PC-3 (cell line): ENCODE results near the gene HIF1AN. TPM values are rescaled to one million over a fixed set of nuclear protein-coding genes. Genes with fewer than 3 reads are reported as not detected.

Experiments used
- ATAC-seq: fragments of 200-7000 bp; cut with Tn5 transposase; 2 replicates; pipeline ENCODE4 v1.9.1; 2020; ENCODE audit warnings: mild to moderate bottlenecking, moderate library complexity
- BruUV-seq: library from RNA; stranded (reverse); fragments of 400-500 nt; replicated peaks from 2 replicates; lab custom pipeline; 2021; lab: Mats Ljungman, UMichigan
- CTCF ChIA-PET: fragments of 300-600 bp; sonication (Branson Sonifier 250); formaldehyde crosslinking; loops from one replicate; lab custom pipeline; 2022; ENCODE audit warnings: antibody characterized with exemption; lab: Charles Lee
- POLR2A ChIA-PET: fragments of 300-600 bp; sonication (Branson Sonifier 250); formaldehyde crosslinking; loops from one replicate; lab custom pipeline; 2022; ENCODE audit warnings: antibody characterized with exemption; ENCODE audit not compliant: unreplicated experiment; lab: Charles Lee
- DNase-seq: peaks from one replicate; pipeline ENCODE4 v3.0.0-alpha.2; 2015
- H2AFZ ChIP-seq: fragments of 300-600 bp; sonication (generic); 2 replicates; pipeline ENCODE4 v1.6.0; 2016; ENCODE audit warnings: antibody characterized with exemption, low read length
- H3F3A ChIP-seq: fragments of 300-600 bp; sonication (generic); one replicate; pipeline ENCODE4 v1.6.0; 2017; ENCODE audit warnings: antibody characterized with exemption, low read length, control low read depth, mild to moderate bottlenecking; ENCODE audit not compliant: unreplicated experiment
- H3K27ac ChIP-seq: fragments of 300-600 bp; sonication (generic); 2 replicates; pipeline ENCODE4 v1.5.1; 2016; ENCODE audit warnings: mild to moderate bottlenecking, low read length
- H3K27me3 ChIP-seq: fragments of 300-600 bp; sonication (generic); 2 replicates; pipeline ENCODE4 v1.6.1; 2016; ENCODE audit warnings: low read length, mixed read lengths
- H3K36me3 ChIP-seq: fragments of 300-600 bp; sonication (generic); 2 replicates; pipeline ENCODE4 v1.6.1; 2016; ENCODE audit warnings: low read depth, mixed run types, low read length, mixed read lengths
- H3K4me1 ChIP-seq: fragments of 300-600 bp; sonication (generic); 2 replicates; pipeline ENCODE4 v1.5.1; 2016; ENCODE audit warnings: low read length; ENCODE audit not compliant: insufficient read depth
- H3K4me2 ChIP-seq: fragments of 300-600 bp; sonication (generic); 2 replicates; pipeline ENCODE4 v1.6.0; 2016; ENCODE audit warnings: low read length
- H3K4me3 ChIP-seq: fragments of 300-600 bp; sonication (generic); 2 replicates; pipeline ENCODE4 v1.5.1; 2016; ENCODE audit warnings: mild to moderate bottlenecking, low read length, mixed read lengths
- H3K79me2 ChIP-seq: fragments of 300-600 bp; sonication (generic); 2 replicates; pipeline ENCODE4 v1.6.1; 2017; ENCODE audit warnings: low read length, mixed read lengths
- H3K9ac ChIP-seq: fragments of 300-600 bp; sonication (generic); 2 replicates; pipeline ENCODE4 v1.6.0; 2016; ENCODE audit warnings: mild to moderate bottlenecking, low read length
- H3K9me2 ChIP-seq: fragments of 300-600 bp; sonication (generic); replicated peaks from 2 replicates; pipeline ENCODE4 v1.6.1; 2016; ENCODE audit warnings: mixed run types, low read length, mixed read lengths
- H3K9me3 ChIP-seq: fragments of 300-600 bp; sonication (generic); 2 replicates; pipeline ENCODE4 v1.6.1; 2016; ENCODE audit warnings: low read length, mixed read lengths
- H4K20me1 ChIP-seq: fragments of 300-600 bp; sonication (generic); 2 replicates; pipeline ENCODE4 v1.6.1; 2016; ENCODE audit warnings: low read length, mixed read lengths
- CTCF ChIP-seq: fragments of 300-600 bp; sonication (generic); conservative IDR thresholded peaks from 2 replicates; pipeline ENCODE4 v1.5.1; 2017; ENCODE audit warnings: antibody characterized with exemption, low read depth, mild to moderate bottlenecking, low read length
- EZH2 ChIP-seq: fragments of 300-600 bp; sonication (generic); IDR thresholded peaks from one replicate; pipeline ENCODE4 v1.6.1; 2017; ENCODE audit warnings: antibody characterized with exemption, mild to moderate bottlenecking, low read length; ENCODE audit not compliant: unreplicated experiment
- EZH2phosphoT487 ChIP-seq: fragments of 300-600 bp; sonication (generic); IDR thresholded peaks from 2 replicates; pipeline ENCODE4 v1.6.1; 2018; ENCODE audit warnings: mild to moderate bottlenecking, antibody characterized with exemption, low read length, borderline replicate concordance
- intact Hi-C: fragments of 100-400 bp; cut with micrococcal nuclease; formaldehyde crosslinking; loops from 2 replicates; pipeline ENCODE4 v1.9.0; 2023
- total RNA-seq: library from RNA; depleted of rRNA; stranded (reverse); fragments of >200 nt; gene quantifications from 2 replicates; pipeline ENCODE4 v1.2.3, GENCODE V29; 2014

Gene HIF1AN
- total RNA-seq, 1 experiment from 2014 or later = 4.5 TPM

GRCh38 chr10:100535338-100535714 lies 417 bp upstream of the HIF1AN start:
- intact Hi-C loops = no loop called here
- H3K27ac ChIP-seq = no peak overlapping the region
- ATAC-seq = peak; percentile 35
- H3K4me1 ChIP-seq = peaks cover 18% of the 10 kb centered on the region; the same call in 1 of the 2 replicates
- peak overlapping the region; percentile 75; the same call in 1 of the 2 replicates for H3K9ac ChIP-seq
- ChIA-PET POLR2A (interaction anchor here (0.5 to 0.9 kb wide), 9 partner anchors 13 to 1897 kb away, joined by 3 to 13 read pairs (median 6); partner anchors contain the start of gene CUEDC2), CTCF (interaction anchor here (0.6 to 1.1 kb wide), 6 partner anchors 10 to 52 kb away, joined by 3 to 9 read pairs (median 5); no protein-coding TSS in a partner anchor)
- TF ChIP-seq EZH2 = no peak
- no peak for TF ChIP-seq CTCF
- TF ChIP-seq EZH2phosphoT487 = no peak
- no peak for DNase-seq
- H4K20me1 ChIP-seq = no peaks in the 10 kb centered on the region
- H3K4me3 ChIP-seq = peak overlapping the region; percentile 88
- H3K79me2 ChIP-seq = peaks cover 32% of the 10 kb centered on the region
- H3K9me3 ChIP-seq = no peaks in the 10 kb centered on the region
- H3F3A ChIP-seq = no peaks in the 10 kb centered on the region
- no peaks in the 10 kb centered on the region for H3K27me3 ChIP-seq
- H3K4me2 ChIP-seq = peak overlapping the region; percentile 83
- no peaks in the 10 kb centered on the region; the same call in 1 of the 2 replicates for H3K36me3 ChIP-seq
- H2AFZ ChIP-seq = peak overlapping the region; percentile 90
- BruUV-seq = no TSS peak
- H3K9me2 ChIP-seq = no peaks in the 10 kb centered on the region

GRCh38 chr10:100537475-100537874 lies 1.7 kb downstream of the HIF1AN start:
- no peaks in the 10 kb centered on the region; the same call in 1 of the 2 replicates for H3K36me3 ChIP-seq
- no peak overlapping the region for H3K9ac ChIP-seq
- no peak overlapping the region for H2AFZ ChIP-seq
- H3K4me3 ChIP-seq = peak overlapping the region; percentile 88
- H3K9me2 ChIP-seq = no peaks in the 10 kb centered on the region
- H3K27me3 ChIP-seq = no peaks in the 10 kb centered on the region
- POLR2A ChIA-PET = no interaction called here
- no peaks in the 10 kb centered on the region for H3K9me3 ChIP-seq
- ATAC-seq = no peak
- no peak for DNase-seq
- TF ChIP-seq CTCF = no peak
- TF ChIP-seq EZH2phosphoT487 = no peak
- no peak for TF ChIP-seq EZH2
- H3K4me2 ChIP-seq = peak overlapping the region; percentile 83
- CTCF ChIA-PET = no interaction called here
- no TSS peak for BruUV-seq
- H3K79me2 ChIP-seq = peaks cover 31% of the 10 kb centered on the region
- no peaks in the 10 kb centered on the region for H4K20me1 ChIP-seq
- no peaks in the 10 kb centered on the region for H3F3A ChIP-seq
- no peak overlapping the region for H3K27ac ChIP-seq
- H3K4me1 ChIP-seq = peaks cover 18% of the 10 kb centered on the region; the same call in 1 of the 2 replicates
- intact Hi-C loops = no loop called here

GRCh38 chr10:100544950-100545349 lies 9.2 kb downstream of the HIF1AN start:
- ATAC-seq (no peak), DNase-seq (no peak)
- intact Hi-C loops = no loop called here
- Histone ChIP-seq H3K36me3 (peaks cover 10% of the 10 kb centered on the region; the same call in 1 of the 2 replicates), H3K4me2 (no peak overlapping the region), H4K20me1 (no peaks in the 10 kb centered on the region), H3K79me2 (no peaks in the 10 kb centered on the region), H3K9ac (no peak overlapping the region), H3K4me3 (no peak overlapping the region), H2AFZ (no peak overlapping the region), H3K27me3 (no peaks in the 10 kb centered on the region), H3K9me2 (no peaks in the 10 kb centered on the region), H3K9me3 (no peaks in the 10 kb centered on the region), H3K4me1 (no peaks in the 10 kb centered on the region), H3F3A (no peaks in the 10 kb centered on the region), H3K27ac (no peak overlapping the region)
- POLR2A ChIA-PET = no interaction called here
- no TSS peak for BruUV-seq
- CTCF ChIA-PET = interaction anchor here (0.7 kb wide), 1 partner anchor 9 kb away, joined by 3 read pairs; the partner anchor contains the start of gene HIF1AN
- TF ChIP-seq CTCF (no peak), EZH2phosphoT487 (no peak), EZH2 (no peak)
